WI38 (cell line): ENCODE results near the gene PARG.
"Not testable (repeated sequence)": the region's sequence is repeated elsewhere in the genome, so short reads cannot be mapped to it uniquely, and the experiment has no call there.

Experiments used
- H3K4me3 ChIP-seq: 2 replicates; pipeline ENCODE4 v1.5.1; 2011; ENCODE audit warnings: low read depth, mild to moderate bottlenecking, control low read depth, low read length
- CTCF ChIP-seq: IDR thresholded peaks from 2 replicates; pipeline ENCODE4 v1.5.1; 2012; ENCODE audit warnings: low read depth, mild to moderate bottlenecking, control low read depth, low read length

PARG gene

GRCh38 chr10:49791100-49791499, 150.7 kb downstream of the PARG start:
- H3K4me3 ChIP-seq: no peak overlapping the region
- no peak for TF ChIP-seq CTCF

- no peak overlapping the region for H3K4me3 ChIP-seq
- TF ChIP-seq CTCF: no peak
These were observed 157.1 kb downstream of the PARG start for GRCh38 chr10:49784681-49785080.

GRCh38 chr10:49783645-49784044, 158.2 kb downstream of the PARG start:
- no peak for TF ChIP-seq CTCF

GRCh38 chr10:49781247-49781646, 160.6 kb downstream of the PARG start:
- no peak for TF ChIP-seq CTCF

More at GRCh38 chr10:49783645-49784044, 158.2 kb downstream of the PARG start:
- no peak overlapping the region for H3K4me3 ChIP-seq

GRCh38 chr10:49778197-49778596, 163.6 kb downstream of the PARG start:
- no peak for TF ChIP-seq CTCF
- H3K4me3 ChIP-seq: no peak overlapping the region

More at GRCh38 chr10:49781247-49781646, 160.6 kb downstream of the PARG start:
- H3K4me3 ChIP-seq: no peak overlapping the region

GRCh38 chr10:49776851-49777250, 165.0 kb downstream of the PARG start:
- TF ChIP-seq CTCF: no peak
- H3K4me3 ChIP-seq: no peak overlapping the region

GRCh38 chr10:49775014-49775413, 166.8 kb downstream of the PARG start:
- H3K4me3 ChIP-seq: no peak overlapping the region
- no peak for TF ChIP-seq CTCF

GRCh38 chr10:49772944-49773343, 168.9 kb downstream of the PARG start:
- not testable (repeated sequence) for H3K4me3 ChIP-seq

GRCh38 chr10:49771046-49771445, 170.8 kb downstream of the PARG start:
- H3K4me3 ChIP-seq: not testable (repeated sequence)
